HL-60 (cell line): ENCODE measurements around the gene LAMTOR2.

Source experiments
- POLR2AphosphoS5 ChIP-seq: IDR thresholded peaks from 2 replicates; pipeline ENCODE4 v1.6.1; 2012; ENCODE audit warnings: low read depth
- SPI1 ChIP-seq: IDR thresholded peaks from 2 replicates; pipeline ENCODE4 v1.6.1; 2012; ENCODE audit warnings: low read depth, mild to moderate bottlenecking, borderline replicate concordance
- TF ChIP-seq, protein P1 (sequence below): IDR thresholded peaks from one replicate; pipeline ENCODE4 v1.5.1; 2011; ENCODE audit warnings: low read length, control low read depth, inconsistent platforms; ENCODE audit not compliant: insufficient read depth

DNA sequence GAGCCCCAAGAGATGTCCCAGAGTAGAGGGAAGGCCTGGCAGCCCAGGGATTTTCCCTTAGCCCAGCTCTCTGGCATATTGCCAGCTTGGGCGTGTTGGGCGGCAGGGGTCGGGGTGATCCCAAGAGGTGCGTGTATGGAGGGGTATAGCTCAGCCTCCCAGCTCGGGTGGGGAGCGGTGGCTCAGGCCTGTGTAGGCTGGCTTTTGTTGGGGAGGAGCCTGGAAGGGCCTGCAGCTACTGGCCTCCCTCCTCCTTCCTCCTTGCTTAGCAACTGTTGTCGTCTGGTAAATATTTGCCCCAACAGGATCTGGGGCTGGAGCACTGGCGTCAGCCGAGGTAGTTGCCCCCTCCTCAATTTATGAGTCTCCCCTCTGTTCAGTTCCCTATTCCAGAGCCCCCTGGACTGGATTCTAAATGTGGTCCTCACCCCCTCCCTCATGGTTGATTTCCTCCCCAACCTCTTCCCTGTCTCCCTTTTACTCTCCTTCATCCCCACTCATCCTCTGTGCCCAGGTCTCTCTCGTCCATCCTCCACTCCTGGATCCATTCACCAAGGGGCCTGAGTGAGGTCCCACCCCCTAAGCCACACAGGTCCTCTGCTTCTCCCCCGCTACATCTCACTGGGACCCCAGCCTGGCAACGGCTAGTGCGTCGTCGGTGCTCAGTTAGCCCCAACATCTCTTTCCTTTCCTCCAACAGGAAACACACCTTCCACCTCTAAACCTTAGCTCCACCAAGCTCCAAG is 49.7 kb downstream of the LAMTOR2 start:
- TF ChIP-seq POLR2AphosphoS5 (no peak), SPI1 (no peak)
- TF ChIP-seq, protein P1, sequence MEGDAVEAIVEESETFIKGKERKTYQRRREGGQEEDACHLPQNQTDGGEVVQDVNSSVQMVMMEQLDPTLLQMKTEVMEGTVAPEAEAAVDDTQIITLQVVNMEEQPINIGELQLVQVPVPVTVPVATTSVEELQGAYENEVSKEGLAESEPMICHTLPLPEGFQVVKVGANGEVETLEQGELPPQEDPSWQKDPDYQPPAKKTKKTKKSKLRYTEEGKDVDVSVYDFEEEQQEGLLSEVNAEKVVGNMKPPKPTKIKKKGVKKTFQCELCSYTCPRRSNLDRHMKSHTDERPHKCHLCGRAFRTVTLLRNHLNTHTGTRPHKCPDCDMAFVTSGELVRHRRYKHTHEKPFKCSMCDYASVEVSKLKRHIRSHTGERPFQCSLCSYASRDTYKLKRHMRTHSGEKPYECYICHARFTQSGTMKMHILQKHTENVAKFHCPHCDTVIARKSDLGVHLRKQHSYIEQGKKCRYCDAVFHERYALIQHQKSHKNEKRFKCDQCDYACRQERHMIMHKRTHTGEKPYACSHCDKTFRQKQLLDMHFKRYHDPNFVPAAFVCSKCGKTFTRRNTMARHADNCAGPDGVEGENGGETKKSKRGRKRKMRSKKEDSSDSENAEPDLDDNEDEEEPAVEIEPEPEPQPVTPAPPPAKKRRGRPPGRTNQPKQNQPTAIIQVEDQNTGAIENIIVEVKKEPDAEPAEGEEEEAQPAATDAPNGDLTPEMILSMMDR: no peak
